ENCODE data around the gene RAB37. TPM values are rescaled to one million over a fixed set of nuclear protein-coding genes. Genes with fewer than 3 reads are reported as not detected.

The RAB37 gene
- polyA plus RNA-seq, 1 donor from 2014 or later = not detected

DNA sequence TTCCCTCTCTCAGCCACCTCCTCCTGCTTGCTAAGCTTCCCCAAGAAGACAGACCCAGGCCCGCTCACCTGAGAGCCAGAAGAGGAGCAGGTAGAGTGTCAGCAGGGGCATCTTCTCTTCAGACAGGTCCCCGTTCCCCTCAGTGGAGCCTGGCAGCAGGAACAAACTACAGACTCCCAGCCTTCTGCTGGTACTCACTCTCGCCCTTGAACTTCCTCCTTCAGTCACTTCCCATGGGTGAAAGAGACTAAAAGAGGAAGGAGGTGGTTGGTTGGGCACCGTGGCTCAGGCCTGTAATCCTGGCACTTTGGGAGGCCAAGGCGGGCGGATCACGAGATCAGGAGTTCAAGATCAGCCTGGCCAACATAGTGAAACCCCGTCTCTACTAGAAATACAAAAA is 24.3 kb upstream of the RAB37 start, which contains the start of gene CD300LF:
TSS of gene CD300LF (minus strand) at position 168 of the 400 bp plus-strand sequence. CDS start at position 111, 57 bp downstream.
- TF ChIP-seq MXI1 (conservative IDR thresholded peaks at IDR 0.05; ENCODE audit: poor library complexity, severe bottlenecking) (no peak), TAF1 (IDR thresholded peaks at IDR 0.05; ENCODE audit: low read depth) (no peak), EP300 (conservative IDR thresholded peaks at IDR 0.05; ENCODE audit: poor library complexity, severe bottlenecking) (no peak), RAD21 (conservative IDR thresholded peaks at IDR 0.05) (no peak), POLR2AphosphoS5 (IDR thresholded peaks at IDR 0.05) (no peak)
- TF ChIP-seq, protein P1, sequence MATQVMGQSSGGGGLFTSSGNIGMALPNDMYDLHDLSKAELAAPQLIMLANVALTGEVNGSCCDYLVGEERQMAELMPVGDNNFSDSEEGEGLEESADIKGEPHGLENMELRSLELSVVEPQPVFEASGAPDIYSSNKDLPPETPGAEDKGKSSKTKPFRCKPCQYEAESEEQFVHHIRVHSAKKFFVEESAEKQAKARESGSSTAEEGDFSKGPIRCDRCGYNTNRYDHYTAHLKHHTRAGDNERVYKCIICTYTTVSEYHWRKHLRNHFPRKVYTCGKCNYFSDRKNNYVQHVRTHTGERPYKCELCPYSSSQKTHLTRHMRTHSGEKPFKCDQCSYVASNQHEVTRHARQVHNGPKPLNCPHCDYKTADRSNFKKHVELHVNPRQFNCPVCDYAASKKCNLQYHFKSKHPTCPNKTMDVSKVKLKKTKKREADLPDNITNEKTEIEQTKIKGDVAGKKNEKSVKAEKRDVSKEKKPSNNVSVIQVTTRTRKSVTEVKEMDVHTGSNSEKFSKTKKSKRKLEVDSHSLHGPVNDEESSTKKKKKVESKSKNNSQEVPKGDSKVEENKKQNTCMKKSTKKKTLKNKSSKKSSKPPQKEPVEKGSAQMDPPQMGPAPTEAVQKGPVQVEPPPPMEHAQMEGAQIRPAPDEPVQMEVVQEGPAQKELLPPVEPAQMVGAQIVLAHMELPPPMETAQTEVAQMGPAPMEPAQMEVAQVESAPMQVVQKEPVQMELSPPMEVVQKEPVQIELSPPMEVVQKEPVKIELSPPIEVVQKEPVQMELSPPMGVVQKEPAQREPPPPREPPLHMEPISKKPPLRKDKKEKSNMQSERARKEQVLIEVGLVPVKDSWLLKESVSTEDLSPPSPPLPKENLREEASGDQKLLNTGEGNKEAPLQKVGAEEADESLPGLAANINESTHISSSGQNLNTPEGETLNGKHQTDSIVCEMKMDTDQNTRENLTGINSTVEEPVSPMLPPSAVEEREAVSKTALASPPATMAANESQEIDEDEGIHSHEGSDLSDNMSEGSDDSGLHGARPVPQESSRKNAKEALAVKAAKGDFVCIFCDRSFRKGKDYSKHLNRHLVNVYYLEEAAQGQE (IDR thresholded peaks at IDR 0.05; ENCODE audit: borderline replicate concordance) = no peak
- TF ChIP-seq, protein P2, sequence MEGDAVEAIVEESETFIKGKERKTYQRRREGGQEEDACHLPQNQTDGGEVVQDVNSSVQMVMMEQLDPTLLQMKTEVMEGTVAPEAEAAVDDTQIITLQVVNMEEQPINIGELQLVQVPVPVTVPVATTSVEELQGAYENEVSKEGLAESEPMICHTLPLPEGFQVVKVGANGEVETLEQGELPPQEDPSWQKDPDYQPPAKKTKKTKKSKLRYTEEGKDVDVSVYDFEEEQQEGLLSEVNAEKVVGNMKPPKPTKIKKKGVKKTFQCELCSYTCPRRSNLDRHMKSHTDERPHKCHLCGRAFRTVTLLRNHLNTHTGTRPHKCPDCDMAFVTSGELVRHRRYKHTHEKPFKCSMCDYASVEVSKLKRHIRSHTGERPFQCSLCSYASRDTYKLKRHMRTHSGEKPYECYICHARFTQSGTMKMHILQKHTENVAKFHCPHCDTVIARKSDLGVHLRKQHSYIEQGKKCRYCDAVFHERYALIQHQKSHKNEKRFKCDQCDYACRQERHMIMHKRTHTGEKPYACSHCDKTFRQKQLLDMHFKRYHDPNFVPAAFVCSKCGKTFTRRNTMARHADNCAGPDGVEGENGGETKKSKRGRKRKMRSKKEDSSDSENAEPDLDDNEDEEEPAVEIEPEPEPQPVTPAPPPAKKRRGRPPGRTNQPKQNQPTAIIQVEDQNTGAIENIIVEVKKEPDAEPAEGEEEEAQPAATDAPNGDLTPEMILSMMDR (IDR thresholded peaks at IDR 0.05; ENCODE audit: poor library complexity, severe bottlenecking) = no peak
- no peaks in the 10 kb centered on the region for H3K9me3 ChIP-seq (ENCODE audit: low read length)

DNA sequence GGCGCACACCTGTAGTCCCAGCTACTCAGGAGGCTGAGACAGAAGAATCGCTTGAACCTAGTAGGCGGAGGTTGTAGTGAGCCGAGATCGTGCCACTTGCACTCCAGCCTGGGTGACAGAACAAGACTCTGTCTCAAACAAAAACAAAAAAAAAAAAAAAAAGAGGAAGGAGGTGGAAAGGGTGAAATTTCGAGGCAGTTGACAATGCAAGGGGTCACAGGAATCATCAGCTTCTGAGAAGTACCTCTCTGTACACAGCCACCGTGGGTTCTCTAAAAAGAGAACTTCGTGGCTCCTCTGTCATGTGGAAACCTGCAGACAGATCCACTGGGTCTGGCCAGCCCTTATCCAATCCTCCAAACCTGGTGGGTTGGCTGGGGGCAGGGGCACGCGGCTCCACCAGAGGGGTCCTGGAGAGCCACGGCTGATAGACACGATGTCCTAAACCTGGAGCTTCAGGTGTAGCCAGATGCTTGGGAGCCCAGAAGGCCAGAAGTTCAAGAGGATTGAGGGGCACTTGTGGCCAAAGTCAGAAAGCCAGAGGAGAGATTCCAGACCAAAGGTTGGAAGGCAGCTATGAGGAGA is 23.8 kb upstream of the RAB37 start:
- no peak overlapping the region for H3K9ac ChIP-seq (ENCODE audit: low read length)
- no peak overlapping the region for H2AFZ ChIP-seq (ENCODE audit: low read depth, low read length)
- no peaks in the 10 kb centered on the region for H3K79me2 ChIP-seq (replicated peaks; ENCODE audit: insufficient read depth, low read length)
- H3K4me3 ChIP-seq (ENCODE audit: low read length) = no peak overlapping the region
- H3K36me3 ChIP-seq (ENCODE audit: insufficient read depth, low read length) = no peaks in the 10 kb centered on the region
- no peaks in the 10 kb centered on the region for H3F3A ChIP-seq (ENCODE audit: insufficient read depth, low read length, poor library complexity, severe bottlenecking)
- H3K9me2 ChIP-seq (ENCODE audit: insufficient read depth, low read length) = no peaks in the 10 kb centered on the region
- TF ChIP-seq RAD21 (conservative IDR thresholded peaks at IDR 0.05) (no peak), EZH2 (IDR thresholded peaks at IDR 0.05; ENCODE audit: borderline replicate concordance, insufficient read depth, low read length, poor library complexity, severe bottlenecking) (no peak)
- TF ChIP-seq, protein P1 (IDR thresholded peaks at IDR 0.05; ENCODE audit: borderline replicate concordance) = no peak
- H3K27ac ChIP-seq (ENCODE audit: low read length) = no peak overlapping the region
- H4K20me1 ChIP-seq (ENCODE audit: insufficient read depth) = no peaks in the 10 kb centered on the region
- H3K4me2 ChIP-seq (ENCODE audit: low read length) = no peak overlapping the region
- H3K9me3 ChIP-seq (ENCODE audit: low read length) = no peaks in the 10 kb centered on the region
- no peaks in the 10 kb centered on the region for H3K27me3 ChIP-seq (ENCODE audit: insufficient read depth, low read depth, low read length)

More for the DNA sequence above, 24.3 kb upstream of the RAB37 start, which contains the start of gene CD300LF:
- H3K4me3 ChIP-seq (ENCODE audit: low read length) = no peak within 1 kb of the TSS
- H3K9ac ChIP-seq (ENCODE audit: low read length) = no peak within 1 kb of the TSS
- no peaks in the 10 kb centered on the region for H4K20me1 ChIP-seq (ENCODE audit: insufficient read depth)
- H3K4me2 ChIP-seq (ENCODE audit: low read length) = no peak within 1 kb of the TSS
- no peaks in the 10 kb centered on the region for H3F3A ChIP-seq (ENCODE audit: insufficient read depth, low read length, poor library complexity, severe bottlenecking)
- no peaks in the 10 kb centered on the region for H3K9me2 ChIP-seq (ENCODE audit: insufficient read depth, low read length)
- H3K79me2 ChIP-seq (replicated peaks; ENCODE audit: insufficient read depth, low read length) = no peaks in the 10 kb centered on the region
- H3K27me3 ChIP-seq (ENCODE audit: insufficient read depth, low read depth, low read length) = no peaks in the 10 kb centered on the region
- no peak within 1 kb of the TSS for H3K27ac ChIP-seq (ENCODE audit: low read length)
- H3K36me3 ChIP-seq (ENCODE audit: insufficient read depth, low read length) = no peaks in the 10 kb centered on the region
- H2AFZ ChIP-seq (ENCODE audit: low read depth, low read length) = no peak within 1 kb of the TSS
